Thyroid gland (tissue), 4 donors: ENCODE results near the gene ARL4C. TPM values are rescaled to one million over a fixed set of nuclear protein-coding genes. Genes with fewer than 3 reads are reported as not detected.

Experiments
- DNase-seq, 2 donors: peaks; one replicate each; pipeline ENCODE4 v3.0.0-alpha.2; 2019
- H3K27ac ChIP-seq, 3 donors: fragments of 200-600 bp; sonication (generic); 1 replicate in 2 of 3; 2 replicates in 1 of 3; pipeline ENCODE4 v1.5.1; 2016 to 2019; ENCODE audit warnings: mild to moderate bottlenecking in 1 of 3, moderate library complexity in 1 of 3
- H3K27me3 ChIP-seq: fragments of 200-600 bp; sonication (generic); one replicate; pipeline ENCODE4 v1.5.1; 2019
- H3K36me3 ChIP-seq, 2 donors: fragments of 200-600 bp; sonication (generic); one replicate each; pipeline ENCODE4 v1.5.1; 2016 to 2019
- H3K4me1 ChIP-seq, 2 donors: fragments of 200-600 bp; sonication (generic); one replicate each; pipeline ENCODE4 v1.5.1; 2017 to 2019
- H3K4me3 ChIP-seq, 3 donors: fragments of 200-600 bp; sonication (generic); replicated peaks in 1 of 3; 1 replicate in 2 of 3; 2 replicates in 1 of 3; pipeline ENCODE4 v1.5.1; 2016; ENCODE audit warnings: mild to moderate bottlenecking in 1 of 3
- H3K9me3 ChIP-seq: fragments of 200-600 bp; sonication (generic); one replicate; pipeline ENCODE4 v1.5.1; 2017
- POLR2A ChIP-seq, 2 donors: fragments of 450-650 bp; IDR thresholded peaks; one replicate each; pipeline ENCODE4 v1.6.1; 2017; ENCODE audit warnings: antibody characterized with exemption in 2 of 2, mild to moderate bottlenecking in 2 of 2, moderate library complexity in 1 of 2
- WGBS, 2 donors: methylation state at CpG; one replicate each; pipeline ENCODE4 v1.1.5; 2017; 5-methylcytosine and 5-hydroxymethylcytosine counted together
- intact Hi-C: fragments of 100-400 bp; cut with DNase I; formaldehyde crosslinking; loops from one replicate; pipeline ENCODE4 v1.15.1; 2023
- total RNA-seq, 4 donors: library from RNA; depleted of rRNA; stranded (reverse); fragments of >200 nt; gene quantifications; one replicate each; pipeline ENCODE4 v1.2.3, GENCODE V29; 2016
- TF ChIP-seq, protein P1 (sequence below), 6 experiments: fragments of 200-600 bp in 3 of 6; fragments of 450-650 bp in 3 of 6; sonication (generic) in 3 of 6; IDR thresholded peaks; one replicate each; pipeline ENCODE4 v1.5.1; 2016 to 2019; ENCODE audit warnings: antibody characterized with exemption in 6 of 6, mild to moderate bottlenecking in 2 of 6, inconsistent platforms in 1 of 6, moderate library complexity in 1 of 6

ARL4C gene
- total RNA-seq, 4 donors from 2014 or later = 1.5 to 6.3 (median 3.8) TPM

GRCh38 chr2:234500394-234501006, 3.6 kb upstream of the ARL4C start:
- Histone ChIP-seq H3K36me3 (no peaks in the 10 kb centered on the region), H3K4me3 (no peak overlapping the region), H3K27ac (no peak overlapping the region), H3K9me3 (no peaks in the 10 kb centered on the region), H3K27me3 (no peaks in the 10 kb centered on the region), H3K4me1 (peaks cover 8% of the 10 kb centered on the region in 2 donors)
- WGBS, 2 donors = 36 to 42% methylated on average over 9 of the region's 9 CpGs
- peak; percentile 61 to 71 for DNase-seq
- intact Hi-C loops = loop anchor here (2.0 to 5.0 kb wide), 2 partner anchors 212 to 363 kb away; no protein-coding TSS in a partner anchor
- no peak for TF ChIP-seq POLR2A (IDR thresholded peaks at IDR 0.05)
- TF ChIP-seq, protein P1, sequence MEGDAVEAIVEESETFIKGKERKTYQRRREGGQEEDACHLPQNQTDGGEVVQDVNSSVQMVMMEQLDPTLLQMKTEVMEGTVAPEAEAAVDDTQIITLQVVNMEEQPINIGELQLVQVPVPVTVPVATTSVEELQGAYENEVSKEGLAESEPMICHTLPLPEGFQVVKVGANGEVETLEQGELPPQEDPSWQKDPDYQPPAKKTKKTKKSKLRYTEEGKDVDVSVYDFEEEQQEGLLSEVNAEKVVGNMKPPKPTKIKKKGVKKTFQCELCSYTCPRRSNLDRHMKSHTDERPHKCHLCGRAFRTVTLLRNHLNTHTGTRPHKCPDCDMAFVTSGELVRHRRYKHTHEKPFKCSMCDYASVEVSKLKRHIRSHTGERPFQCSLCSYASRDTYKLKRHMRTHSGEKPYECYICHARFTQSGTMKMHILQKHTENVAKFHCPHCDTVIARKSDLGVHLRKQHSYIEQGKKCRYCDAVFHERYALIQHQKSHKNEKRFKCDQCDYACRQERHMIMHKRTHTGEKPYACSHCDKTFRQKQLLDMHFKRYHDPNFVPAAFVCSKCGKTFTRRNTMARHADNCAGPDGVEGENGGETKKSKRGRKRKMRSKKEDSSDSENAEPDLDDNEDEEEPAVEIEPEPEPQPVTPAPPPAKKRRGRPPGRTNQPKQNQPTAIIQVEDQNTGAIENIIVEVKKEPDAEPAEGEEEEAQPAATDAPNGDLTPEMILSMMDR (IDR thresholded peaks at IDR 0.05) = peak in 5 of 6 experiments; percentile 34 to 80 (median 62)

GRCh38 chr2:234497594-234498235, 834 bp upstream of the ARL4C start:
- H3K27me3 ChIP-seq = no peaks in the 10 kb centered on the region
- peaks cover 13 to 27% of the 10 kb centered on the region in 2 donors for H3K4me1 ChIP-seq
- intact Hi-C loops = no loop called here
- no peaks in the 10 kb centered on the region for H3K36me3 ChIP-seq
- peak overlapping the region in 1 of 3 donors; percentile 43 for H3K4me3 ChIP-seq
- 86 to 92% methylated on average over 17 to 21 of the region's 37 CpGs for WGBS, 2 donors
- TF ChIP-seq POLR2A (IDR thresholded peaks at IDR 0.05) = no peak
- TF ChIP-seq, protein P1 (IDR thresholded peaks at IDR 0.05) = no peak
- DNase-seq = no peak
- no peaks in the 10 kb centered on the region for H3K9me3 ChIP-seq
- peak overlapping the region in 2 of 3 donors; percentile 69 to 73 for H3K27ac ChIP-seq

- intact Hi-C loops = no loop called here
- 0 to 1% methylated on average over 7 to 21 of the region's 89 CpGs for WGBS, 2 donors
- no peak for TF ChIP-seq POLR2A (IDR thresholded peaks at IDR 0.05)
- TF ChIP-seq, protein P1 (IDR thresholded peaks at IDR 0.05) = no peak
- peak overlapping the region in 2 of 3 donors; percentile 23 to 31 for H3K27ac ChIP-seq
- peak; percentile 26 to 34 for DNase-seq
- no peaks in the 10 kb centered on the region for H3K9me3 ChIP-seq
- H3K36me3 ChIP-seq = no peaks in the 10 kb centered on the region
- no peaks in the 10 kb centered on the region for H3K27me3 ChIP-seq
- peak overlapping the region in 1 of 3 donors; percentile 43 for H3K4me3 ChIP-seq
- peaks cover 13 to 27% of the 10 kb centered on the region in 2 donors for H3K4me1 ChIP-seq
Measured at GRCh38 chr2:234496055-234496834, 636 bp downstream of the ARL4C start.

GRCh38 chr2:234495251-234496054, 1.4 kb downstream of the ARL4C start:
- peaks cover 13 to 27% of the 10 kb centered on the region in 2 donors for H3K4me1 ChIP-seq
- no peak for DNase-seq
- intact Hi-C loops = no loop called here
- 12 to 16% methylated on average over 38 to 39 of the region's 40 CpGs for WGBS, 2 donors
- no peaks in the 10 kb centered on the region for H3K9me3 ChIP-seq
- H3K27me3 ChIP-seq = no peaks in the 10 kb centered on the region
- H3K36me3 ChIP-seq = no peaks in the 10 kb centered on the region
- peak overlapping the region in 1 of 3 donors; percentile 23 for H3K27ac ChIP-seq
- TF ChIP-seq POLR2A (IDR thresholded peaks at IDR 0.05) = no peak
- TF ChIP-seq, protein P1 (IDR thresholded peaks at IDR 0.05) = no peak
- H3K4me3 ChIP-seq = peak overlapping the region in 1 of 3 donors; percentile 43
